HepG2 (cell line): Measurements from ENCODE around the gene RBM44. TPM values are rescaled to one million over a fixed set of nuclear protein-coding genes. Genes with fewer than 3 reads are reported as not detected.

ENCODE experiments used
- ATAC-seq: fragments of 200-7000 bp; cut with Tn5 transposase; 3 replicates; pipeline ENCODE4 v1.9.1; 2020; ENCODE audit warnings: mild to moderate bottlenecking, moderate library complexity
- BruUV-seq: library from RNA; stranded (reverse); fragments of 400-500 nt; replicated peaks from 2 replicates; lab custom pipeline; 2021; lab: Mats Ljungman, UMichigan
- CTCF ChIA-PET: fragments of 300-600 bp; formaldehyde crosslinking; extraction: SDS; loops from one replicate; lab custom pipeline; 2021; ENCODE audit warnings: low total read pairs, inconsistent platforms, low intra/inter-chr PET ratio; lab: Yijun Ruan, JAX
- POLR2A ChIA-PET: fragments of 350-600 bp; sonication (Branson Sonifier 250); formaldehyde crosslinking; loops from one replicate; lab custom pipeline; 2020; ENCODE audit warnings: antibody characterized with exemption, inconsistent platforms; lab: Yijun Ruan, JAX
- DNase-seq: peaks from one replicate; pipeline ENCODE4 v3.0.0-alpha.2; 2015; ENCODE audit warnings: low spot score
- FAIRE-seq: peaks from 3 replicates; lab custom pipeline; 2011; peaks lifted over from hg19 to GRCh38; lab: Jason Lieb, UNC
- H2AFZ ChIP-seq: one replicate; pipeline ENCODE4 v1.6.1; 2011; ENCODE audit warnings: low read length, inconsistent platforms
- H3K27ac ChIP-seq: fragments of 300-600 bp; 3 replicates; pipeline ENCODE4 v1.8.0; 2011; ENCODE audit warnings: mixed run types, mild to moderate bottlenecking, mixed read lengths, low read length, inconsistent platforms; ENCODE audit not compliant: insufficient read depth; ENCODE audit errors: extremely low read length
- H3K27me3 ChIP-seq, 2 experiments: fragments of 200-600 bp in 1 of 2; 2 replicates in 1 of 2; 3 replicates in 1 of 2; pipeline versions ENCODE4 v1.6.0 to v1.8.0; 2011; ENCODE audit warnings: low read length in 2 of 2, mild to moderate bottlenecking in 2 of 2, moderate library complexity in 2 of 2, inconsistent platforms in 1 of 2; ENCODE audit not compliant: insufficient read depth in 2 of 2, control insufficient read depth in 1 of 2
- H3K36me3 ChIP-seq, 2 experiments: fragments of 200-600 bp in 1 of 2; replicated peaks in 1 of 2; 2 replicates in 1 of 2; 3 replicates in 1 of 2; pipeline versions ENCODE4 v1.5.1 to v1.8.0; 2011; ENCODE audit warnings: low read length in 2 of 2, inconsistent platforms in 1 of 2; ENCODE audit not compliant: insufficient read depth in 2 of 2, control insufficient read depth in 1 of 2
- H3K4me1 ChIP-seq: 2 replicates; pipeline ENCODE4 v1.5.1; 2012; ENCODE audit warnings: low read length, inconsistent platforms; ENCODE audit not compliant: insufficient read depth
- H3K4me2 ChIP-seq: 2 replicates; pipeline ENCODE4 v1.6.0; 2011; ENCODE audit warnings: low read depth, low read length, inconsistent platforms
- H3K4me3 ChIP-seq, 3 experiments: fragments of 200-600 bp in 1 of 3; sonication (generic), shearing (Covaris generic) in 1 of 3; replicated peaks in 1 of 3; 2 replicates each; pipeline ENCODE4 v1.5.1; 2011 to 2016; ENCODE audit warnings: low read length in 3 of 3, inconsistent platforms in 2 of 3, low read depth in 2 of 3, mild to moderate bottlenecking in 2 of 3, control low read depth in 1 of 3, mixed read lengths in 1 of 3; ENCODE audit not compliant: insufficient read depth in 1 of 3
- H3K79me2 ChIP-seq: one replicate; pipeline ENCODE4 v1.6.1; 2011; ENCODE audit warnings: low read length, inconsistent platforms; ENCODE audit not compliant: insufficient read depth
- H3K9ac ChIP-seq: 2 replicates; pipeline ENCODE4 v1.6.0; 2011; ENCODE audit warnings: mild to moderate bottlenecking, low read depth, low read length, inconsistent platforms; ENCODE audit not compliant: insufficient read depth
- H3K9me3 ChIP-seq: 2 replicates; pipeline ENCODE4 v1.5.1; 2012; ENCODE audit warnings: mild to moderate bottlenecking, low read length
- H4K20me1 ChIP-seq: 2 replicates; pipeline ENCODE4 v1.6.0; 2011; ENCODE audit warnings: inconsistent platforms, mild to moderate bottlenecking, low read length, moderate library complexity; ENCODE audit not compliant: insufficient read depth
- CBX5 ChIP-seq: sonication (generic); formaldehyde crosslinking; IDR thresholded peaks from 2 replicates; pipeline ENCODE4 v1.4.0; 2020; ENCODE audit warnings: missing genetic modification reagents, borderline replicate concordance
- CHD4 ChIP-seq: fragments of 200-600 bp; sonication (generic); IDR thresholded peaks from 2 replicates; pipeline ENCODE4 v1.7.0; 2017; ENCODE audit warnings: mild to moderate bottlenecking, low read length, borderline replicate concordance
- FIP1L1 ChIP-seq: fragments of 200-400 bp; formaldehyde crosslinking; IDR thresholded peaks from 2 replicates; pipeline ENCODE4 v1.6.1; 2018; ENCODE audit warnings: low read depth, mild to moderate bottlenecking, low read length, moderate library complexity, borderline replicate concordance; ENCODE audit not compliant: insufficient read depth
- GABPB1 ChIP-seq: IDR thresholded peaks from 2 replicates; pipeline ENCODE4 v1.6.1; 2016; ENCODE audit warnings: mild to moderate bottlenecking, missing genetic modification reagents, moderate library complexity, missing compliant biosample characterization
- HNRNPK ChIP-seq: fragments of 200-400 bp; formaldehyde crosslinking; IDR thresholded peaks from 2 replicates; pipeline ENCODE4 v1.6.1; 2018; ENCODE audit warnings: low read length, low read depth, moderate library complexity, mild to moderate bottlenecking; ENCODE audit not compliant: poor library complexity, severe bottlenecking
- HNRNPUL1 ChIP-seq: fragments of 200-400 bp; formaldehyde crosslinking; IDR thresholded peaks from 2 replicates; pipeline ENCODE4 v1.6.1; 2017; ENCODE audit warnings: low read depth, mild to moderate bottlenecking, low read length, moderate library complexity
- NCOA2 ChIP-seq: sonication (generic); formaldehyde crosslinking; IDR thresholded peaks from 2 replicates; pipeline ENCODE4 v1.8.0; 2022; ENCODE audit warnings: inconsistent platforms
- STAT5B ChIP-seq: sonication (generic); formaldehyde crosslinking; IDR thresholded peaks from 2 replicates; pipeline ENCODE4 v1.4.0; 2020; ENCODE audit warnings: missing genetic modification reagents
- UBTF ChIP-seq: sonication (generic); formaldehyde crosslinking; IDR thresholded peaks from 2 replicates; pipeline ENCODE4 v1.4.0; 2020; ENCODE audit warnings: mild to moderate bottlenecking, missing genetic modification reagents
- ZBTB42 ChIP-seq: sonication (generic); formaldehyde crosslinking; IDR thresholded peaks from 2 replicates; pipeline ENCODE4 v1.5.0; 2020; ENCODE audit warnings: mild to moderate bottlenecking, missing genetic modification reagents
- ZNF570 ChIP-seq: sonication (generic); formaldehyde crosslinking; IDR thresholded peaks from 2 replicates; pipeline ENCODE4 v1.4.0; 2020; ENCODE audit warnings: mild to moderate bottlenecking, missing genetic modification reagents, borderline replicate concordance
- ZNF790 ChIP-seq: sonication (generic); formaldehyde crosslinking; IDR thresholded peaks from 2 replicates; pipeline ENCODE4 v1.8.0; 2022; ENCODE audit warnings: missing genetic modification reagents, mild to moderate bottlenecking, borderline replicate concordance
- whole genome bisulfite sequencing: methylation state at CpG from one replicate; pipeline ENCODE4 v1.1.6; 2017; ENCODE audit warnings: low lambda C conversion rate; 5-methylcytosine and 5-hydroxymethylcytosine counted together
- in situ Hi-C: cut with HindIII; loops from 2 replicates; pipeline ENCODE4 v1.10.0; 2017; ENCODE audit warnings: low pct_unique_long_range_greater_than_20kb; ENCODE audit not compliant: extremely low pct_ligation_motif_present
- intact Hi-C: fragments of 100-400 bp; cut with micrococcal nuclease; formaldehyde crosslinking; loops from one replicate; pipeline ENCODE4 v1.10.0; 2022; ENCODE audit not compliant: unreplicated experiment
- polyA plus RNA-seq, 8 experiments: library from polyadenylated mRNA; depleted of rRNA in 3 of 8; stranded (reverse) in 7 of 8; unstranded in 1 of 8; fragments of >200 nt; fragmentation: Illumina TruSeq in 4 of 8; extraction: Trizol in 4 of 8; gene quantifications; 2 replicates each; pipeline versions ENCODE4 v1.2.1 to v1.2.3, GENCODE V29; 2011 to 2016; ENCODE audit warnings: low read depth in 4 of 8, missing spikeins in 1 of 8, mixed read lengths in 1 of 8; ENCODE audit not compliant: insufficient read depth in 1 of 8
- total RNA-seq, 5 experiments: library from RNA; depleted of rRNA; stranded (reverse); fragments of >200 nt; fragmentation: Illumina TruSeq; extraction: Trizol; gene quantifications; 2 replicates each; pipeline ENCODE4 v1.2.3, GENCODE V29; 2016; ENCODE audit warnings: low read depth in 1 of 5
- TF ChIP-seq, protein P1 (sequence below): sonication (generic); formaldehyde crosslinking; IDR thresholded peaks from 2 replicates; pipeline ENCODE4 v1.4.0; 2020; ENCODE audit warnings: missing genetic modification reagents
- TF ChIP-seq, protein P2 (sequence below): IDR thresholded peaks from 2 replicates; pipeline ENCODE4 v1.4.0; 2020; ENCODE audit warnings: mild to moderate bottlenecking, missing genetic modification reagents

The RBM44 gene
- total and polyA plus RNA-seq, 2 of the 13 experiments (the other 11 are each of a cell fraction or from before 2014, with no cell fraction given), result 0.13 to 0.50 TPM

- intact Hi-C loops, result no loop called here
- Histone ChIP-seq H3K27ac (no peak overlapping the region), H3K4me1 (peaks cover 24% of the 10 kb centered on the region; the same call in 1 of the 2 replicates), H3K36me3 (no peaks in the 10 kb centered on the region), H3K4me2 (no peak overlapping the region), H3K9ac (no peak overlapping the region), H3K4me3 (no peak overlapping the region), H2AFZ (no peak overlapping the region), H3K9me3 (no peaks in the 10 kb centered on the region), H3K27me3 (peaks cover 9 to 34% of the 10 kb centered on the region in 2 experiments), H4K20me1 (no peaks in the 10 kb centered on the region), H3K79me2 (no peaks in the 10 kb centered on the region)
- in situ Hi-C loops, result no loop called here
- FAIRE-seq (no peak), DNase-seq (no peak), ATAC-seq (no peak)
- POLR2A ChIA-PET, result no interaction called here
- CTCF ChIA-PET, result no interaction called here
- WGBS, result 69% methylated on average over 10 of the region's 10 CpGs
- BruUV-seq, result no TSS peak
- no peak for TF ChIP-seq STAT5B (CRISPR knock-in tag)
- no peak for TF ChIP-seq ZNF570 (CRISPR knock-in tag)
- TF ChIP-seq HNRNPK, result no peak
- no peak for TF ChIP-seq CBX5
- no peak for TF ChIP-seq ZBTB42 (CRISPR knock-in tag)
- TF ChIP-seq, protein P1, sequence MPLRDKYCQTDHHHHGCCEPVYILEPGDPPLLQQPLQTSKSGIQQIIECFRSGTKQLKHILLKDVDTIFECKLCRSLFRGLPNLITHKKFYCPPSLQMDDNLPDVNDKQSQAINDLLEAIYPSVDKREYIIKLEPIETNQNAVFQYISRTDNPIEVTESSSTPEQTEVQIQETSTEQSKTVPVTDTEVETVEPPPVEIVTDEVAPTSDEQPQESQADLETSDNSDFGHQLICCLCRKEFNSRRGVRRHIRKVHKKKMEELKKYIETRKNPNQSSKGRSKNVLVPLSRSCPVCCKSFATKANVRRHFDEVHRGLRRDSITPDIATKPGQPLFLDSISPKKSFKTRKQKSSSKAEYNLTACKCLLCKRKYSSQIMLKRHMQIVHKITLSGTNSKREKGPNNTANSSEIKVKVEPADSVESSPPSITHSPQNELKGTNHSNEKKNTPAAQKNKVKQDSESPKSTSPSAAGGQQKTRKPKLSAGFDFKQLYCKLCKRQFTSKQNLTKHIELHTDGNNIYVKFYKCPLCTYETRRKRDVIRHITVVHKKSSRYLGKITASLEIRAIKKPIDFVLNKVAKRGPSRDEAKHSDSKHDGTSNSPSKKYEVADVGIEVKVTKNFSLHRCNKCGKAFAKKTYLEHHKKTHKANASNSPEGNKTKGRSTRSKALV (CRISPR knock-in tag), result no peak
- no peak for TF ChIP-seq UBTF (CRISPR knock-in tag)
- no peak for TF ChIP-seq CHD4
- TF ChIP-seq, protein P2, sequence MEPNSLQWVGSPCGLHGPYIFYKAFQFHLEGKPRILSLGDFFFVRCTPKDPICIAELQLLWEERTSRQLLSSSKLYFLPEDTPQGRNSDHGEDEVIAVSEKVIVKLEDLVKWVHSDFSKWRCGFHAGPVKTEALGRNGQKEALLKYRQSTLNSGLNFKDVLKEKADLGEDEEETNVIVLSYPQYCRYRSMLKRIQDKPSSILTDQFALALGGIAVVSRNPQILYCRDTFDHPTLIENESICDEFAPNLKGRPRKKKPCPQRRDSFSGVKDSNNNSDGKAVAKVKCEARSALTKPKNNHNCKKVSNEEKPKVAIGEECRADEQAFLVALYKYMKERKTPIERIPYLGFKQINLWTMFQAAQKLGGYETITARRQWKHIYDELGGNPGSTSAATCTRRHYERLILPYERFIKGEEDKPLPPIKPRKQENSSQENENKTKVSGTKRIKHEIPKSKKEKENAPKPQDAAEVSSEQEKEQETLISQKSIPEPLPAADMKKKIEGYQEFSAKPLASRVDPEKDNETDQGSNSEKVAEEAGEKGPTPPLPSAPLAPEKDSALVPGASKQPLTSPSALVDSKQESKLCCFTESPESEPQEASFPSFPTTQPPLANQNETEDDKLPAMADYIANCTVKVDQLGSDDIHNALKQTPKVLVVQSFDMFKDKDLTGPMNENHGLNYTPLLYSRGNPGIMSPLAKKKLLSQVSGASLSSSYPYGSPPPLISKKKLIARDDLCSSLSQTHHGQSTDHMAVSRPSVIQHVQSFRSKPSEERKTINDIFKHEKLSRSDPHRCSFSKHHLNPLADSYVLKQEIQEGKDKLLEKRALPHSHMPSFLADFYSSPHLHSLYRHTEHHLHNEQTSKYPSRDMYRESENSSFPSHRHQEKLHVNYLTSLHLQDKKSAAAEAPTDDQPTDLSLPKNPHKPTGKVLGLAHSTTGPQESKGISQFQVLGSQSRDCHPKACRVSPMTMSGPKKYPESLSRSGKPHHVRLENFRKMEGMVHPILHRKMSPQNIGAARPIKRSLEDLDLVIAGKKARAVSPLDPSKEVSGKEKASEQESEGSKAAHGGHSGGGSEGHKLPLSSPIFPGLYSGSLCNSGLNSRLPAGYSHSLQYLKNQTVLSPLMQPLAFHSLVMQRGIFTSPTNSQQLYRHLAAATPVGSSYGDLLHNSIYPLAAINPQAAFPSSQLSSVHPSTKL, result no peak
- no peak for TF ChIP-seq FIP1L1
- TF ChIP-seq NCOA2 (CRISPR knock-in tag), result no peak
- TF ChIP-seq GABPB1 (CRISPR knock-in tag), result no peak
- no peak for TF ChIP-seq ZNF790 (CRISPR knock-in tag)
- no peak for TF ChIP-seq HNRNPUL1
Observed at GRCh38 chr2:237889811-237890210, 91.2 kb downstream of the RBM44 start.
